HG03442 (cell line): ENCODE data around the gene SLC17A8.

Experiments
- ATAC-seq: cut with Tn5 transposase; IDR thresholded peaks from one replicate; pipeline ENCODE4 v1.9.1; 2021; ENCODE audit warnings: mild to moderate bottlenecking, moderate library complexity; ENCODE audit not compliant: unreplicated experiment

Gene SLC17A8

GRCh38 chr12:100468126-100468525 lies 111.3 kb downstream of the SLC17A8 start:
- ATAC-seq, result no peak
